ENCODE measurements around the gene ZNF74. TPM values are rescaled to one million over a fixed set of nuclear protein-coding genes. Genes with fewer than 3 reads are reported as not detected.

ZNF74 gene
- total RNA-seq, 1 donor from 2014 or later, result 13.1 TPM

DNA sequence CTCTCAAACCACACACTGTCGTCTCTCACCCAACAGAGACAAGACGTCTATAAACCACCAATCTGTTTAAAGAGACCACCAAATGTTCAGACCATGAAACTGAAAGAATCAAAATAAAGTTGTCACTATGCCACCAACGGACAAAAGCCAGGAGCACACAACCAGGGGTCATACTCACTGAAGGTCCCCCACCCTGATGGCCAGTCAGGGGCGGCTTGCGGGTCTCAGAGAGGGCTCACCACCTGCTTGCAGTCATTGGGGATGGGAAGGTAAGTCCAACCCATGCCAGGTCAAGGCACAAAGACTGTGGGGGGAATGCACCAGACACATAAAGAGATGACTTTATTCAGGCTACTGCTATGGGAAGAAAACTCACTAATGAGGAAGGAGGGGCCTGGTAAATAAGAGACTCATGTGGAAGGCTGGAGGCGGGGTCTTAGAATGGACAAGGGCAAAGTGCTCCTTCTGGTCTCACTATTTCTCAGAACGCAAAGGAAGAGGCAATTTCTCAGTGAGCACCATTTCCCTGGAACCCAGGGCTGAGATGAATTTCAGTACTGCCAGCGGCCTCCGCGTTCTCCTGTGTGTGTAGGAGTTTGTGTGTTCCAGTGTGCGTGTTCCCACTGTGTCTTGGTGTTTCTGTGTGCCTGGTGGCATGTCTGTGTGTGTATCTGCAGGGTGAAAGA lies 26.3 kb downstream of the ZNF74 start:
- DNase-seq (ENCODE audit: low read depth, low spot score), result no peak

DNA sequence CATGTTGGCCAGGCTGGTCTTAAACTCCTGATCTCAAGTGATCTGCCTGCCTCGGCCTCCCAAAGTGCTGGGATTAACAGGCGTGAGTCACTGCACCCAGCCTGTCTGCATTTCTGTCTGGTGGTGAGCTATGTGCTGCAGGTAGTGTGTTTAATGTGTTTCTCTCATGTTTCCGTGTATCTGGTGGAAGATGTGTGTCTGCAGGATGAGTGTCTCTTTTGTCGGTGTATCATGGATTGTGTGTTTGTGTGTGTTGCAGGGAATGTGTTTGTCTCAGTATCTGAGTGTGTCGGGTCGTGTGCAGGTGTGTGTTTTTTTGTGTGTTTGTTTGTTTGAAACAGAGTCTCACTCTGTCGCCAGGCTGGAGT lies 27.5 kb downstream of the ZNF74 start:
- no peak for DNase-seq (ENCODE audit: low read depth, low spot score)

DNA sequence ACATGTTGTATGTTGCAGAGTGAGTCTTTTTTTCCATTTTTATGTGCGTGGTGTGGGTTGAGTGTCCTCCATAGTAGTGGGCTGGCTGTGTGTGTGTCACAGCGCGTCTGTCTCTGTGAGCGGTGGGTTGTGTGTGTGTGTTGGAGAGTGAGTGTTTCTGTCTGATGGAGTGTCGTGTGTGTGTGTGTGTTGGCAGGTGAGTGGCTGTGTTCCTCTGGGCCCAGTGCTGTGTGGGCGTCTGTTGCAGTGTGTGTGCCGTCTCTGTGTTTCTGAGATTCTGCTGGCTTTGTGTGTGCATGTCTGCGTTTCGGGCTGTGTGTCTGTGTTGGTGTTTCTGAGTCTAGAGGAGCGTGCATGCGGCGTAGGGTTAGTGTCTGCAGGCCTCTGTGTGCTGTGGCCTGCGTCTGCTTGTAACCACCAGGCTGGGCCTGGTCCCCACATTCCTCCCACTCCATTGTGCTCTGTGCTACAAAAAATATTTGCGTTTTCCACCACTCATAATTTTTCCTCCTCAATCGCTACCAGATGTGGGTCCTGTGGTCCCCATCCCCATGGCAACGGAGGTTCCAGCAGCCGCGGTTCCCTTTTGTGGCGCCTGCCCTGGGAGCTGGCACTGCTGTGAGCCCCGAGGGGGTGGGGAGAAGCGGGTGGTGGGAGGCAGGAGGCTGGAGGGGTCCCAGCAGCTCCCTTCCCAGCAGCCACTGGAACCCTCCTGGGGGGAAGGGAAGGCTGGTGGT lies 28.5 kb downstream of the ZNF74 start:
- no peak for DNase-seq (ENCODE audit: low read depth, low spot score)

DNA sequence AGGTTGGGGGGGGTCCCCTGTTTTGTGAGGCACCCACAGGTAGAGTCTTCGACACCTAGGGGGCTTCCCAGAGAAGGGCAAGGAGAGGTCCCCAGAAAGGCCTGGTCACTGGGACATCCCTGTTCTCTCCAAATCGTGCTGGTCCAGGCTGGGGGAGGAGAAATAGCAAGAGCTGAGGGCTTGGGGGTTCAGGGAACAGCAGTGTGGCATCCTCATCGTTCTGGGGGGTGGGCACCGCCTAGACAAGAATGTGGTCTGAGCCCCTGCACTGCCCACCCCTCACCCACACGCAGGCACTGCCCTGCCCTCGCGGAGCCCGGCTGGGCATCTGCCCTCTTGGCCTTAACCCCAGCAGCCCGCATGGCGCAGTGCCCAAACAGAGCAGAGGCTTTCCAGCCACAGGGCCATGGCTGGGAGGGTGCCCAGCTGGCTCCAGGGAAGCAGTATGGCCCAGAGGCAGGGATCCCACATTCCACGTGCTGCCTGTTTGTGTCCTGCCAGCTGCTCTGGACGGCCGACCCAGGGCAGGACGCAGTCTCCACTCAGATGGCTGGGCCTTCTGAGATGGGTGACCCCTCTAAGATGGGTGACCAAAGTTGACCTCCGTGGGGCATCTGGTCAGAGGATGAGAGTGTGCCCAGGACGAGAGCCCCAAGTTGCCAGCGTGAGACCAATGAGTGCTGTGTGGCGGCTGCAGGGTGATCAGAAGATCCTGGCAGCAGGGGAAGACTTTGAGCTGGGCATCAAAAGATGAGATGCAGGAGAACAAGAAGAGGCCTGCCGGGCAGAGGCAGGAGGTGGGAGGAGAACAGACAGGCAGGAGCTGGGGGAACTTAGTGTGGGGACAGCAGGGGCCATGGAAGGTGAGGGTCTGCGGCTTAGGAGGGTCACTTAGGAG lies 29.3 kb downstream of the ZNF74 start:
- no peak for DNase-seq (ENCODE audit: low read depth, low spot score)

DNA sequence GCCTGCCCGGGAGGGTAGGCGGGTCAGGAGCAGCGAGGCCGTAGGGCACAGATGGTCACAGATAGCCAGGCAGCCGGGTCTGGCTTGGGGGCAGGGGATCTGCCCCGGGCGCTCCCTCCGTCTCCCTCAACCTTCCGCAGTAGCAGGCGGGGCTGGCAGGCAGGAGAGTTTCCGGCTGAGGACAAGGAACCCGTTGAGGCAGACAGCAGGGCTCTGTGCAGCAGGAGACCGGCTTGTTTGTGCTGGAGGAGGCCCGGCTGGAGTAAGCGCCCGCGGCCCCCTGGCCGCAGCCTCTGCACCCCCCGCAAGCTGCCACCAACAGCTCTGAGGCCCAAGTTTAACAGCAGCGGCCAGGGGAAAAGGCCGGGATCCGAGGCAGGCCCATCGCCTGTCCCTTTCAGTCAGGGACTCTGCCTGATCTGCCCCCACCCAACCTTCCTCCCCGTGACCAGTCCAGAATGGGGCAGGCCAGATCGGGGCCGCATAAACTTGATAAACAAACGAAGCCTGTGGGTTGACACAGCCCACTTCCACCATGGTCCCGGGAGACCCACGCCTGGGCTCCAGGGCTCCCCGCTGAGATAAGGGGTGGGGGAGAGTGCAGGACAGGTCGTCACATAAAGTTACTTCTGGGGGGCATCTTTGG lies 30.1 kb downstream of the ZNF74 start:
- DNase-seq (ENCODE audit: low read depth, low spot score), result no peak

DNA sequence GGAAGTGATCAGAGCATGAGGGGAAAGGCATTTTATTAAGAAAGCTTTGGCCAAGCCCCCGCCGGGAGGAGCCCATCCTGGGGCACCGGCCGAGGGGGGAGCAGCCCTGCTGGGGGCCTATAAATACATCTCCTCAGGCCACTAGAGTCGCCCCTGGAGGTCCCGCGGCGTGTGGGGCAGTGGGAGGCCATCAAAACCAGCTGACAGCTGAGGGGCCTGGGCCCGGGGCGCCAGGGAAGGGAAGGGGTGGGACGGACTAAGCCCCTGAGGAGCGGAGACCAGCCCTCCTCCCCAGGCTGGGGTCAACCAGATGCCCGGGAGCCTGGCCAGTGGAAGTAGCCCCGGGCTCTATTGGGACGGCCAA lies 30.6 kb downstream of the ZNF74 start:
- no peak for DNase-seq (ENCODE audit: low read depth, low spot score)

DNA sequence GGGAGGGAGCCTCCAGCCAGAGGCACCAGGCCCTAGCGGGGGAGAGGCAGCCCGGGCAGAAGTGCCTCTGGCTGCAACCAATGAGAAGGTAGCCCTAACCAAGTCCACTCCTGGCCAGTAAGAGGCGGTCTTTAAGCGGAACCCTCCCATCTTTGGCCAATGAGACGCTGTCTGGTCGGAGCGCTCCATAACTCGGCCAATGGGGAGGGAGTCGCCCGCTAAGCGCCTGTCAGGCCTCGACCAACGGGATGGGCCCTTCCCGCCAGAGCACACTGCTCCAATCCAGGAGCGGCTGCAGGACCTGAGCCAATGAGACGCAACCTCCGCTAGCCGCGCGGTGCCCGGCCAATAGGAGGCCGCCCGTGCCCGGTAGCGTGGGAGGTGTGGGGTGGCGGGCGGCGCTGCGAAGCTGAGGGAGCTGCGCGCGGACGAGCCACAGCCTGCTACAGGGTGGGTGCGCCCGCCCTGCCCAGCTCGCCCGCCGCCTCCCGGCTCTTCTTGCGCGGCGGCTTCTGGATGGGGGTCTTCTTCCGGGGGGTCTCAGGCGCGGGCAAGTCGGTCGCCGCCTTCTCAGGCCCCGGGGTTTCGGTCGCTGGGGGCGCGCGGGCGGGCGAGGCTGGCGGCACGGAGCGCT lies 31.1 kb downstream of the ZNF74 start:
- no peak for DNase-seq (ENCODE audit: low read depth, low spot score)

DNA sequence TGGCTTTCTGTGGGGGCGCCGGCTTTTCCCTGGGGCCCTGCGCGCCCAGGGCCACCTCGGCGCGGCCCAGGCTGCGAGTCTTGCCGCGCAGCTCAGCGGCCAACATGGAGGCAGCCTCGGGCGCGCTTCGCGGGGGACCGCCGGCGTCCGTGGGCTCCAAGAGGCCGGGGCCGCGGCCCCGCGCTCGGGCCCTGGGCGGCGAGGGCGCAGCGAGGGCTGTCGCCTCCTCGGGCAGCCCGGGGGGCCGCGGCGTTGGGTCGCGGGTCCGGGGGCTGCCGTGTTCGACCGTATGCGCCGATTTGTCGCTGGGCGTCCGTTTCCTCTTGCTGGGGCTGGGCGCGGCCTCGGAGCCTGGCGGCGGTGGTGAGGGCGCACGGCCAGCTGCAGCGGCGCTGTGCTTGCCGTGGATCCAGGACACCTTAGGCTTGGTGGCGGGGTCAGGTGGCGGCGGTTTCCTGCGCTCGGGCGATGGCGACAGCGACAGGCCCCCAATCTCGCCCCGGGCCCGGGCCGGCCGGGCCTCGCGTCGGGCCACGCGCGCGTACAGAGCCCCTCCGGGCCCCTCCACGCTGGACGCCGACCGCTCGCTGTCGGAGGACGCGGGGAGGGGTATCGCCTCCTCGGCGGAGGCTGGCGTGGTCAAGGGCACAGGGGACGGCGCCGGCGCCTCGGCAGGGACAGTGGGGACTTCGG lies 31.8 kb downstream of the ZNF74 start:
- DNase-seq (ENCODE audit: low read depth, low spot score), result no peak

DNA sequence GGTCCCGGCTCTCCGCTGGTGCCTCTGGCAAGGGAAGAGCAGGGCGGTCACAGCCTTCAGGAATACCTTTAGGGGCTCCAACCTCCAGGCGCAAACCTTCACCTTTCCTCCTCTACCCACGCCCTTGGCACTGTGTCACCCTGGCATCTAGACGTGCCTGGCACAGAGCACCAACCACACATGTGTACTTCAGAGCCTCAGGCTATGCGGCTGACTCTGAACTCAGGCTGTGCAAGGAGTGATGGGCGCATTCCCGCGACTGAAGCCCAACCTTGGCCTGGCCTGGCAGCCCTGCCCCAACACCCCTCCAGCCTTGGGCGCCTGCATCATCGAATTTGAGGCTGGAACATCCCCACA lies 32.3 kb downstream of the ZNF74 start:
- no peak for DNase-seq (ENCODE audit: low read depth, low spot score)

DNA sequence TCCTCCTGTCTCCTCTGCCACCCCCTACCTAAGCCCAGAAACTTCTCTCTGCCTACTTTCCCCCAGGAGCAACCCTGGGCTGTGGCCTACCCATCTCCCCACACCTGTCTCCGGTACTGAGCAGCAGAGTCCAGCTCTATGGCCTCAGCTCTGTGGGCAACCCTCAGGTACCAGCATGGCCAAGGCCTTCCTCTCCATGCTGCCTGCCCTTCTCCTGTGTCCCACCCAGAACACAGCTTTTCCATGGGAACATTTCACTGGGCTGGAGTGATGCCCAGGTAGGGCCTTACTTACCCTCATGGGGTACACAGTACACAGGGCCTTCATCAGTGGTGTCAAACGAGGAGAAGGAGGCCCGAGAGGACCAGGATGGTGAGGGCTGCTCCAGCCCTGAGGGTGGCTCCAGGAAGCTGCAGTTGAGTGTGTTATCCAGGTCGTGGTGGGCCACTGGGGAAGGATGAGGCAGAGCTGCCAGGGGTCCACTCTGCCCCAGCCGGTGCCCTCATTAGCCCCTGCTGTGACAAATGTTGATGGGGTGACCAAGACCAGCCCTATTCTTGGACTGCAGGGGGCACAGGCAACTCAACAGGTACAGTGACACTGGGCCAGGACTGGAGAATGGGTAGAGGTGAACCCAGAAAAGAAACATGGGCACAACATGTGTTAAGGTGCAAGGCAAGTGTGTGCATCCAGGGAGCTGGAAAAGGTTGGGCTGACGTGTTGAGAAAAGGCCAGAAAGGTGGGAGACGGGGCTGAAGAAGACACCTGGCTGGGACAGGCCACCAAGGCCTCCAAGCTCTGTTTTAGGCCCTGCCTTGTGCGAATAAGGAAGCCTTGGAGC lies 33.4 kb downstream of the ZNF74 start:
- DNase-seq (ENCODE audit: low read depth, low spot score), result no peak

DNA sequence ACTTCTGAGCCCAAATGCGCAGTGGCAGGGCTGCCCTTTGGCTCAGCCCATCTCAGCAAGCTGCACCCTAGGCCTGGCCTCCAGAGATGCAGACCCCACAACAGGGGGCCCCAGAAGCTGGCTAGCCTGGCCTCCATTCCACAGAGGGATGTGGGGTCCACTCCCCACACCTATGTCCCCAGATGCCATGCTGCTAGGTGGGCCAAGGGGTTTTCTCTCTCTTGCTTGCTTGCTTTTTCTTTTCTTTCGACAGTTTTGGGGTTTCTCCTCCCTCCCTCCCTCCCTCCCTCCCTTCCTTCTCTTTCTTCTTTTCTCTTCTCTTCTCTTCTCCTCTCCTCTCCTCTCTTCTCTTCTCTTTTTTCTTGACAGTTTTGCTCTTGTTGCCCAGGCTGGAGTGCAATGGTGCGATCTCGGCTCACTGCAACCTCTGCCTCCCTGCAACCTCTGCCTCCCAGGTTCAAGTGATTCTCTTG lies 34.0 kb downstream of the ZNF74 start:
- DNase-seq (ENCODE audit: low read depth, low spot score), result no peak

DNA sequence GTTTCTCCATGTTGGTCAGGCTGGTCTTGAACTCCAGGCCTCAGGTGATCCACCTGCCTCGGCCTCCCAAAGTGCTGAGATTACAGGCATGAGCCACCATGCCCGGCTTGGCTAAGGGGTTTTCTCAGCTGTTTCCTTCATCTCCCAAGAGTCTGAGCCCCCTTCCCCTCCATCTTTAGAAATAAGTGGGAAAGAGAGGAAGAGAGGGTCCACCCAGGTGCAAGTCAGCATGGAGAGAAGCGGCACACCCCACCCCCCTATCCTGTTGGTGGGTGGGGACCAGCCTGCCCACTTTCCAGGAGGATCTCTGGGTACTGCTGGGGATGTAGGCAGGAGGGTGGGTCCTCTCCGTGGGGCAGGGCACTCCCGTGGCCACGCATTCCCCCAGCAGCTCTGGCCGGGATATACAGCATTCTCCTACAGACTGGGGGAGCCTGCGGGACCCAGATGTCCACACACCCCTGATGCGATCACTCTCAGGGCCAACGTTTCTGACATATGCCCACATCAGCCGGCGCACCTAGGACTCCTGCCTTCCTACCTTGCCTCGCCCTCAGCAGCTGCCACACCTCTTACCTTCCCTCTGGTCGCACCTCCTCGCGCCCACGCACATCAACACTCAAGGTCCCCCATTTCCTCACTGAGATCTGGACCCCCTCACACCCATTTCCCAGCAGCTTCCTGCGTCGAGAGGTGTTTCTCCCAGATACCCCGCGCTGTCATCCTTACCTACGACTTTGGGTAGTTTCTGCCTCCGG lies 34.7 kb downstream of the ZNF74 start:
- DNase-seq (ENCODE audit: low read depth, low spot score), result no peak

DNA sequence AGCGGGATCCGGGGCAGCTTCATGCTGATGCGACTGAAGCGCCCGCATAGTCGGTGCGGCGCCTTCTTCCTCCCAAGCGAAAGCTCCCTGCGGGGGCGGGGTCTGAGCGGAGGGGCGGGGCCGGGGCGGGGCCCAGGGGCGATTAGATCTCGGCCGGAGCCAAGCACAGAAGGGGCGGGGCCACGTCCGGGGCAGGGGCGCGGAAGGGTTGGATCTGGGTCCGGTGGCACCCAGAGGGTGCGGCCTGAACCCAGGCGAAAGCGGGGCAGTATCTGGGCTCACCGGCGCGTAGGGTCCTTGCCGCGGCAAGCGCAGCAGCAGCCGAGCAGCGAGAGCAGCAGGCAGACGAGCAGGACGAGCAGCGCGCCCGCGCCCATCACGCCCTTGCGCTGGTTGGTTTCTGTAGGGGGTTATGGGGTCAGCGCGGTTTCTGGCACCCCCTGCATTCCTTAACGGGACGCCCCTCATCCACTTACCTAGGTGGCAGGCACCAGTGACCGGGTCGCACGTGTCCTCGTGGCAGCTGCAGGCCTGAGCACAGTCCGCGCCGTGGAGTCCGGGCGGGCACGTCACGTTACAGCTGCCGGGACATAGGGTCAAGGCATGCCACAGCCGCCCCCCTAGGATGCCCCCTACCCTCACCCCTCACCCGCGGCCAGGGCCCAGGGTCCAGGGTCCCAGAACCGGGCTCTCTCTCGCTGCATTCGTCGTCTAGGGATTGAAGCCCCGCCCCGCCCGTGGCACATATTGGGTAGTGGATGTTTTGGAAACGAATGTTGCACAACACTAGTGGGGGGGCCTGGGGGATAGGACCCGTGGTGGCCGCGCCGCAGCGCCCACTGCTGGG lies 35.5 kb downstream of the ZNF74 start:
- no peak for DNase-seq (ENCODE audit: low read depth, low spot score)

DNA sequence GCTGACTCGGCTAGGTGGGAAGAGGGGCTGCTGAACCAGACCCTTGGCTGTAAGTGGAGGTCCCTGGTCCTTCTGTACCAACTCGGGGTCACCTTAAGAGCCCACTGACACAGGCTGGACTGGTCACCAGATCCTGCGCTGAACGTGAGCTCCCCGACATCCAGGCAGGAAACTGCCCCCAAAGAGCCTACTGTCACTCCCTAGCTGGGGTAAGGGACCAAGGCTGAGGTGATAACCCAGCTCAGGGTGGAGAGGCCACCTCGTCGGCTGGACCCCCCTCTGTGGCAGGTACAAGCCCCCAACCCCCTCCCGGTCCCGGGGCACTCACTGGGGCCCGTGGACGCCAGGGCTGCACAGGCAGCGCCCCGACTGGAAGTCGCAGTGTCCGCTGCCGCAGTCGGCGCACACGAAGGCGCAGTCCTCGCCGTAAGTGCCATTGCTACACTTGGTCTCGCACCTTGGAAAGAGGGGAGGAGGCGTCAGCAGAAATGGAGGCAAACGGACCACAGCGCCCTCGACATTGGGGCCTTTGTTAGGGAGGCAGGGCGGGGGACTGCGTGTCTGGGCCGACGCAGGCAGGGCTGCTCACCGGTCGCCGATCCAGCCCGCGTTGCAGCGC lies 36.3 kb downstream of the ZNF74 start:
- no peak for DNase-seq (ENCODE audit: low read depth, low spot score)

DNA sequence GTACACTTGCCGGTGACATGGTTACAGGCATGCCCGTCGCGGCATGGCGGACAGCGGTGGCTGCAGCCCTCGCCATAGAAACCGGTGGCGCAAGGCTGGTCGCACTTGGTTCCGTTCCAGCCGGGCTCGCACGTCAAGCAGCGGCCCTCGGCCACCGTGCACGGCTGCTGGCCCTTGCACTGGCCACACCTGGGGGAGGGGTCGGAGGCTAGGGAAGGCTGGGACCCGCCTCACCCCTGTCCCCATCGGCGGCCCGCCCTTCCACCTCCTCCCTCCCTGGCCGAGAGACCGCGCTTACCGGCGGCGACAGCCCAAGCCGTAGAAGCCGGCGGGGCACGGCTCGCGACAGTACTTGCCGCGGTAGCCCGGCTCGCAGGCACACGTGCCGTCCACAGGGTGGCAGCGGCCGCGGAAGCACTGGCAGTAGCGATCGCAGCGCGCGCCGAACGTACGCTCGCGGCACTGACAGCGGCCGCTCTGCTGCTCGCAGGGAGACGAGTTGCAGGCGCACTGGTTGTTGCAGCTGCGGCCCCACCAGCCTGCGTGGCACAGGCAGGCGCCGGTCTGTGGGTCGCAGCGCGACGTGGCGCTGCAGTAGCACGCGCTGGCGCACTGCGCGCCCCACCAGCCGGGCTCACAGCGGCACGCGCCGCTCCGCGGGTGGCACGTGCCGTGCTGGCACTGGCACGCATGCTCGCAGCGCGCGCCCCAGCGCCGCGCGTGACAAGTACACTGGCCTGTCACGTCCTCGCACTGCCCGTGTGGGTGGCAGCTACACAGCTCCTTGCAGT lies 37.0 kb downstream of the ZNF74 start:
- DNase-seq (ENCODE audit: low read depth, low spot score), result no peak

DNA sequence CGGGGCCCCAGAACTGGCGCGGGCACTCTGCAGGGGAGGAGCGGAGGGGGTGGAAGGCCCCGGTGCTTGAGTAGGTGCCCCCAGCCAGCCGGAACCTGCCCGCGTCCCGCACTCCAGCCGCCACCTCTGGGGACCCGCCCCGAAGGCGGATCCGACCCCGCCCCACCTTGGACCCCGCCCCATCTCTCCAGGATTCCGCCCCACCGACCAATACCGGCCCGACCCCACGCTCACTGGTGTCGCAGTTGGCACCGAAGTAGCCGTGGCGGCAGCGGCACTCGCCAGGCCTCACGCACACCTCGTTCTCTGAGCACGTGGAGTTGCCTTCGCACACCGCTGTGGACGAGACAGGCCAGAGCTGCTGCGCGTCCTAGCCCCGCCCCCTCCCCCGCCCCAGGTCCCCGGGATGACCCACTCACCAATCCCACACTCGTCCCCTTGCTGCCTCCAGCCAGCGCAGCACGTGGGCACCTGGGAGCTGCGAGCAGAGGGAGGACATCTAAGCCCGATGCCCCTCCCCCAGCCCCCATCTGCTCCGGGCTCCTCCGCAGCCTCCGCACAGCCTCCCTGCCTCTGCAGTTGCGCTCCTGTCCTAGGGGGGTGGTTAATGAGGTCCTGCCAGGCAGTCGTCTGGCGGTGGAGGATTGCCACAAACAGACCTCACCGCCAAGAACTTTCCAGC lies 37.7 kb downstream of the ZNF74 start:
- DNase-seq (ENCODE audit: low read depth, low spot score), result no peak

Measured in pulmonary artery endothelial cell (primary cell).